ENCODE results near the gene KRTAP4-3. TPM values are rescaled to one million over a fixed set of nuclear protein-coding genes. Genes with fewer than 3 reads are reported as not detected.

The KRTAP4-3 gene
- total RNA-seq, 2 donors from 2014 or later = not detected

DNA sequence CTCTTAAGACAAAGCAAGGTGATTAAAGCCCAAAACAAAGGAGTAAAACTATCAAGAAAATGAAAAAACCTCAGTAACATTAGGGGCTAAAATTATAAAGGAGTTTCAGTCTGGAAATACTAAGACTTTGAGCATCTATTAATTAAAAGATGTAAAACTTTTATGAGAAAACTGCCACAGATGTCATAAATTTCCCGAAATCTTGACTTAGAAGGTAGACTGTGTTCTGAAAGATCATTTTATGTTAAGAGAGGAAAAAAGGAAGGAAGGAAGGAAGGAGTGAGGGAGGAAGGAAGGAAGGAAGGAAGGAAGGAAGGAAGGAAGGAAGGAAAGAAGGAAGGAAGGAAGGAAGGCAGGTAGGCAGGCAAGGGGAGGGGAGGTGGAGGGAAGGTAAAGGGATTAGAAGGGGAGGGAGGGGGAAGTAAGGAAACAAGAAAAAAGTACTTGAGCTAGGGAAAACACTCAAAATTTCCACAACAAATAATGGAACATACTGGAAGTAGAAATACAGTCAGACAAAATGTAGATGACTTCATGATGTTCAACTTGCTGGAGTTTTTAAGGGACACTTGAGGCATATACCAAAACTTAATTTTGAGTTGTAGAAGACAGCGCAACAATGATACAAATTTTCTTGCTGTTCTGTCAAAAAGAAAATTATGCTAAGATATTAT is 20.4 kb downstream of the KRTAP4-3 start:
- Histone ChIP-seq H3K36me3 (no peaks in the 10 kb centered on the region), H3K27me3 (replicated peaks; ENCODE audit: insufficient read depth) (no peaks in the 10 kb centered on the region), H3K27ac (no peak overlapping the region), H3K4me3 (no peak overlapping the region), H3K4me1 (replicated peaks) (no peaks in the 10 kb centered on the region), H3K9me3 (no peaks in the 10 kb centered on the region)
- no peak for DNase-seq (ENCODE audit: low spot score)
- 81% methylated on average over 2 of the region's 2 CpGs for WGBS
- intact Hi-C loops (cut with DNase I) = no loop called here
- TF ChIP-seq POLR2AphosphoS5 (IDR thresholded peaks at IDR 0.05) (no peak), POLR2A (IDR thresholded peaks at IDR 0.05) (no peak)
- TF ChIP-seq, protein P1, sequence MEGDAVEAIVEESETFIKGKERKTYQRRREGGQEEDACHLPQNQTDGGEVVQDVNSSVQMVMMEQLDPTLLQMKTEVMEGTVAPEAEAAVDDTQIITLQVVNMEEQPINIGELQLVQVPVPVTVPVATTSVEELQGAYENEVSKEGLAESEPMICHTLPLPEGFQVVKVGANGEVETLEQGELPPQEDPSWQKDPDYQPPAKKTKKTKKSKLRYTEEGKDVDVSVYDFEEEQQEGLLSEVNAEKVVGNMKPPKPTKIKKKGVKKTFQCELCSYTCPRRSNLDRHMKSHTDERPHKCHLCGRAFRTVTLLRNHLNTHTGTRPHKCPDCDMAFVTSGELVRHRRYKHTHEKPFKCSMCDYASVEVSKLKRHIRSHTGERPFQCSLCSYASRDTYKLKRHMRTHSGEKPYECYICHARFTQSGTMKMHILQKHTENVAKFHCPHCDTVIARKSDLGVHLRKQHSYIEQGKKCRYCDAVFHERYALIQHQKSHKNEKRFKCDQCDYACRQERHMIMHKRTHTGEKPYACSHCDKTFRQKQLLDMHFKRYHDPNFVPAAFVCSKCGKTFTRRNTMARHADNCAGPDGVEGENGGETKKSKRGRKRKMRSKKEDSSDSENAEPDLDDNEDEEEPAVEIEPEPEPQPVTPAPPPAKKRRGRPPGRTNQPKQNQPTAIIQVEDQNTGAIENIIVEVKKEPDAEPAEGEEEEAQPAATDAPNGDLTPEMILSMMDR (IDR thresholded peaks at IDR 0.05) = no peak

- DNase-seq (ENCODE audit: low spot score) = no peak
- H3K4me1 ChIP-seq (replicated peaks) = no peaks in the 10 kb centered on the region
- no peaks in the 10 kb centered on the region for H3K27me3 ChIP-seq (replicated peaks; ENCODE audit: insufficient read depth)
- TF ChIP-seq POLR2AphosphoS5 (IDR thresholded peaks at IDR 0.05) = no peak
- no peak for TF ChIP-seq POLR2A (IDR thresholded peaks at IDR 0.05)
- TF ChIP-seq, protein P1 (IDR thresholded peaks at IDR 0.05) = no peak
- H3K9me3 ChIP-seq = no peaks in the 10 kb centered on the region
- intact Hi-C loops (cut with DNase I) = no loop called here
- WGBS = 93% methylated on average over 2 of the region's 2 CpGs
- no peaks in the 10 kb centered on the region for H3K36me3 ChIP-seq
- no peak overlapping the region for H3K27ac ChIP-seq
- no peak overlapping the region for H3K4me3 ChIP-seq
These were observed 22.8 kb downstream of the KRTAP4-3 start for GRCh38 chr17:41145261-41145660.

DNA sequence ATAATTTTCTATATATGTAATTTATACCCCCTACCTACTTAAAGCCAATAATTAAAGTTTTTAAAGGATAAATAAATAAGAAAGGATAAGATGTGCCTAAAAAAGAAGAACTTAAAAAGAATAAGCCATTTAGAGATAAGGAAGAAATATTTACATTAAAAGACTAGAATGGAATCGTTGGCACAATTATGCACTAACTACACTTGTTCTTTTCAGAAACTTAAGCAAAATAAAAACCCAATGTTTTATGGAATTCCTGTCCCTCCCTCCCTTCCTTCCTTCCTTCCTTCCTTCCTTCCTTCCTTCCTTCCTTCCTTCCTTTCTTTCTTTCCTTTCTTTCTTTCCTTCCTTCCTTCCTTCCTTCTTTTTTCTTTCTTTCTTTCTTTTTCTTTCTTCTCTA is 23.2 kb downstream of the KRTAP4-3 start:
- no peaks in the 10 kb centered on the region for H3K9me3 ChIP-seq
- TF ChIP-seq, protein P1 (IDR thresholded peaks at IDR 0.05) = no peak
- TF ChIP-seq POLR2A (IDR thresholded peaks at IDR 0.05) (no peak), POLR2AphosphoS5 (IDR thresholded peaks at IDR 0.05) (no peak)
- H3K4me3 ChIP-seq = no peak overlapping the region
- intact Hi-C loops (cut with DNase I) = no loop called here
- 93% methylated on average over 1 of the region's 1 CpG for WGBS
- H3K4me1 ChIP-seq (replicated peaks) = no peaks in the 10 kb centered on the region
- H3K27ac ChIP-seq = no peak overlapping the region
- no peaks in the 10 kb centered on the region for H3K27me3 ChIP-seq (replicated peaks; ENCODE audit: insufficient read depth)
- H3K36me3 ChIP-seq = no peaks in the 10 kb centered on the region
- no peak for DNase-seq (ENCODE audit: low spot score)

- no peaks in the 10 kb centered on the region for H3K36me3 ChIP-seq
- intact Hi-C loops (cut with DNase I) = no loop called here
- TF ChIP-seq POLR2AphosphoS5 (IDR thresholded peaks at IDR 0.05) (no peak), POLR2A (IDR thresholded peaks at IDR 0.05) (no peak)
- TF ChIP-seq, protein P1 (IDR thresholded peaks at IDR 0.05) = no peak
These were observed 26.7 kb downstream of the KRTAP4-3 start for GRCh38 chr17:41141361-41141760.

More at GRCh38 chr17:41141361-41141760, 26.7 kb downstream of the KRTAP4-3 start:
- Histone ChIP-seq H3K27ac (no peak overlapping the region), H3K9me3 (no peaks in the 10 kb centered on the region), H3K27me3 (replicated peaks; ENCODE audit: insufficient read depth) (no peaks in the 10 kb centered on the region), H3K4me1 (replicated peaks) (no peaks in the 10 kb centered on the region), H3K4me3 (no peak overlapping the region)
- DNase-seq (ENCODE audit: low spot score) = no peak
